GM20431 (cell line): ENCODE data around the gene PRKAB1.
"Not testable (repeated sequence)": the region's sequence is repeated elsewhere in the genome, so short reads cannot be mapped to it uniquely, and the experiment has no call there.

Experiments
- in situ Hi-C: fragments of 300-500 bp; cut with MseI, MboI; formaldehyde crosslinking; loops from one replicate; pipeline ENCODE4 v1.15.0; 2020; ENCODE audit warnings: low sequenced_read_pairs; ENCODE audit not compliant: unreplicated experiment

PRKAB1 gene

GRCh38 chr12:119667577-119668323 lies at the start of gene PRKAB1:
PRKAB1 (plus strand) TSS chr12:119668133; CDS start chr12:119668245, 112 bp downstream.
- in situ Hi-C loops = no loop called here

- in situ Hi-C loops = not testable (repeated sequence)
Measured at GRCh38 chr12:119618328-119618896, 49.5 kb upstream of the PRKAB1 start.

- in situ Hi-C loops = no loop called here
Measured at GRCh38 chr12:119620490-119620889, 47.4 kb upstream of the PRKAB1 start.

DNA sequence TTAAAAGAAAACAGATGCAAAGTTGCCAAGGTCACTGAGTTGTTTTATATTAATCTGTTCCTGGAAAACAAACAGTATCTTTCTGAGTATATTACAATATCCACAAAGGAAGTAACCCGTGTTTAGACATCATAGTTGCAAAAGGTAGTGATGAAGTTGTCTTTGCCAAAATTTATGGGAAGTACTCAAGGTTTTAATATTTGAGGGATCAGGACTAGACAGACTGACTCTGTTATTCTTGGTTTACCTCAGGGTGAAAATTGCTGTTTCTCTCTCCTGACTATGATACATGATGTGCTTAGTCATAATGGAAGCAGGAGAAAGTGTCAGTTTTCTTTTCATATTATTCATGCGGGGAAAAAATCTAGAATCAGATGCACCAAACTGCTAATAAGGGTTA lies 46.1 kb upstream of the PRKAB1 start:
- in situ Hi-C loops = no loop called here

DNA sequence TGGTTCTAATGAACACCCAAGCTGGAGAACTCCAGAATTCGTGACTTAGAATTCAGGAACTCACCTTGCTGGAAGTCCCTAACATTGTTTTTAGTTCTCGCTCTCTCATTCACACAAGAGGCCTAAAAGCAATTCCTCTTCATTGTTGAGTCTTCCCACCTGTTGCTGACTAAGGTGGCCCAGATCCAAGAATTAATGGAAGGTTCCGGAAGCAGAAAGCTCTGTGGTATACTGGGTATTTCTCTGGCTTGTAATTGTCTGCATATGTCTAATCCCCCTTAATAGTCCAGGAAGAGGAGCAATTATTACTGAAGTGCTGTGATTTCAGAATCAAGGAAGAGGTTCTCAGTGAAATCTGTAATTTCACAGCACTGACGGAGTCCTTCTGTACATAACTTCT lies 43.0 kb upstream of the PRKAB1 start:
- in situ Hi-C loops = no loop called here

GRCh38 chr12:119627019-119627643 lies 40.8 kb upstream of the PRKAB1 start:
- in situ Hi-C loops = no loop called here

GRCh38 chr12:119627686-119628085 lies 40.2 kb upstream of the PRKAB1 start:
- in situ Hi-C loops = no loop called here

DNA sequence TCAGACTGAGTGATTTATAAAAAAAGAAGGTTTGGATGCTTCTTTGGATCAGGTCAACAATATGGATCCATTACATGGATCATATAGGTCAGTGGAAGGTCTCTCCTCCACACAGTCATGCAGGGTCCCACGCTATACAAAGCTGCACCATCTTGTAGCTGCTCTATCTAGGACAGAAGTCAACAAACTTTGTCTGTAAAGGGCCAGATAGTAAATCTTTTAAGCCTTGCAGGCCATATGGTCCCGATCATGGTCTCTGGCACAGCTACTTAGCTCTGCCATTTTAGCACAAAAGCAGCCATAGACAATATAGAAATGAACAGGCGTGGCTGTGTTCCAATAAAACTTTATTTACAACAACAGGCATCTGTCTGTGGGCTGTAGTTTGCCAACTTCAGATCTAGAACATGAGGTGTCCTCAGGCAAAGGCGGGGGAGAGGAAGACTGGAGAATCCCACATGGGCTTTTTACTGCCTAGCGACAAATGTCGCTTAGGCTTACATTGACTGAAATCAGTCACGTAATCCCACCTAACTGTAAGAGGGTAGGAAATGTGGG lies 37.6 kb upstream of the PRKAB1 start:
- in situ Hi-C loops = no loop called here

DNA sequence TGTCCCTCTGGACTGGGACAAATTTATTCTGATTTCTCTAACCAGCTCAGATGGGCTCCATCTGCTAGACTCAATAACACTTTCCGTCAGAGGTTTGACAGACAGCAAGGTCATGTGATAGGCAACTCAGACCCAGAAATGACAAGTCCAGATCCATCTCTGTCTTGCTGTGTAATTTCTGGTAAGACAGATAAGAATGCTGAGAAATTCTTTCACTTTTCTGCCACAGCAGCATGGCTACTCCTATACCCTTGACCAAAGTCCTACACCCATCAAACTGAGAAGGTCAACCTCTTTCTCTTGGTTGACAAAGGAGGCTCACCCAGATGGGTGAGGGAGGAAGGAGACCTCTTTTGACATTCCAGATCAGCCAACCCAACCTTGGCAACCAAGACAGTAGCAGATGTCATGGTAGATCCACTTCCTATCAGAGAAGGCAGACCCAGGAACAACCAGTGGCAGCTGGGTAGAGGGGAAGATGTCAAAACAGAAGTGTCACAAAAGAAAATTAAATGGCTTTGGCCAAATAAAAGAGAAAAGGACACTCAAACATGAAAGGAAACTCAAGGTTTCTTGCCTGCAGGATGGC lies 36.9 kb upstream of the PRKAB1 start:
- in situ Hi-C loops = no loop called here

- in situ Hi-C loops = no loop called here
Measured at GRCh38 chr12:119631930-119632678, 35.8 kb upstream of the PRKAB1 start.

GRCh38 chr12:119634743-119635142 lies 33.2 kb upstream of the PRKAB1 start:
- in situ Hi-C loops = no loop called here

GRCh38 chr12:119642986-119643385 lies 24.9 kb upstream of the PRKAB1 start:
- in situ Hi-C loops = no loop called here

GRCh38 chr12:119644930-119645329 lies 23.0 kb upstream of the PRKAB1 start:
- in situ Hi-C loops = no loop called here

GRCh38 chr12:119645535-119646059 lies 22.3 kb upstream of the PRKAB1 start:
- in situ Hi-C loops = no loop called here

DNA sequence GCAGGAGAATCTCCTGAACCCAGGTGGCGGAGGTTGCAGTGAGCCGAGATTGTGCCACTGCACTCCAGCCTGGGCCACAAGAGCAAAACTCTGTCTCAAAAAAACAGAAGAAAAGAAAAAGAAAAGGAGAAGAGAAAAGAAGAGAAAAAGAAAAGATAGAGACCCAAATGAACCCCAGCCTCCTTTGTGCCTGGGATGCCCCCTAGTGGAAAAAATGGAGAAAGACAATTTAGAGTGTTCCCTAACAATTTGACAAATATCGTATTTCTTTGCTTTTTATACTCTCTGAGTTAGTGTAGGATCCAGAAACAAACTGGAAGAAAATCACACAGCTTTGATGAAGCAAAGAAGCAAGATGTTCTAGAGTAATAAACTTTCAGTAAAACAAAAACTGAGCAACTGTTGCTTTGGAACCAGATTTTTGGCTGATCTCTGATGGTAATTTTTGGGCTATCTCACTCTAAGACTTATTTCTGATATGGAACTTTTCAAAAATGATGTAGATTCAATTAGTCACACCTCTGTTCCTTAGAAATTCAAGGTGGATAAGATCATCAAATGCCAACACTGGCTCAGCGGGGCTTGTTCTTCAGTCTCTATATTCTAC lies 18.6 kb upstream of the PRKAB1 start:
- in situ Hi-C loops = no loop called here

DNA sequence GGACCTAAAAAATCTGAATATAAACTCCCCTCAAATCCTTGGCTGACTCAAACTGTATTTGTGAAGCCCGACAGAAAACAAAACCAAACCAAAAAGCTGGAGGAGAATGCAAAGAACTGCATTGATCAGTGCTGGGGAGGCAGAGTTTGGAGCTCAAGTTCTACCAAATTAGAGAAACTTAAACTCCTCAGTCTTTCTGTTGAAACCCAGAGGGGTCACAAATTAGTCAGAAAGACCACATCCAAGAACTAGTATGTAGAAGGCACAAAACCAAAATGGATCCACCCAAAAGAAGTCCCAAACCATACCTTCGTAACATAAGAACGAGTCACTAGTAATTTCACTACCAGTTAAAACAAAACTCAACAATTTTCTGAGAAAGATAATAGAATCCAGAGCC lies 15.3 kb upstream of the PRKAB1 start:
- in situ Hi-C loops = no loop called here

DNA sequence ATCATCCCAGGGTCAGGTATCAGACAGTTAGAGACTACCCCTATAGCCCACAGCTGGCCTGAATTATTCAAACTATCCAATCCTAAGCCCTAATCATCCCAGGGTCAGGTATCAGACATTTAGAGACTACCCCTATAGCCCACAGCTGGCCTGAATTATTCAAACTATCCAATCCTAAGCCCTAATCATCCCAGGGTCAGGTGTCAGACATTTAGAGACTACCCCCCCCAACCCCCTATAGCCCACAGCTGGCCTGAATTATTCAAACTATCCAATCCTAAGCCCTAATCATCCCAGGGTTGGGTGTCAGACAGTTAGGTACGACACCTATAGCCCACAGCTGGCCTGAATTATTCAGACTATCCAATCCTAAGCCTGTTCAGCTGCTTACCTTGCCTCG lies 10.9 kb upstream of the PRKAB1 start:
- in situ Hi-C loops = not testable (repeated sequence)

DNA sequence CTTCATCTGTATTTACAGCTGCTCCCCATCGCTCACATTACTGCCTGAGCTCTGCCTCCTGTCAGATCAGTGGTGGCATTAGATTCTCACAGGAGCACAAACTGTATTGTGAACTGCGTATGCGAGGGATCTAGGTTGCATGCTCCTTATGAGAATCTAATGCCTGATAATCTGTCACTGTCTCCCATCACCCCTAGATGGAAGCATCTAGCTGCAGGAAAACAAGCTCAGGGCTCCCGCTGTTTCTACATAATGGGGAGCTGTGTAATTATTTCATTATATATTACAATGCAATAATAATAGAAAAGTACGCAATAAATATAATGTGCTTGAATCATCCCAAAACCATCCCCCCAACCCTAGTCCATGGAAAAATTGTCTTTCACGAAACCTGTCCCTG lies 9.8 kb upstream of the PRKAB1 start:
- in situ Hi-C loops = not testable (repeated sequence)

GRCh38 chr12:119659289-119659897 lies 8.5 kb upstream of the PRKAB1 start:
- in situ Hi-C loops = no loop called here
